K562 (cell line): ENCODE measurements around the gene OSBPL3. TPM values are rescaled to one million over a fixed set of nuclear protein-coding genes. Genes with fewer than 3 reads are reported as not detected.

Experiments used
- ATAC-seq: fragments of 200-7000 bp; cut with Tn5 transposase; 3 replicates; pipeline ENCODE4 v1.9.1; 2020; ENCODE audit warnings: moderate library complexity
- BruUV-seq: library from RNA; stranded (reverse); fragments of 400-500 nt; replicated peaks from 2 replicates; lab custom pipeline; 2021; lab: Mats Ljungman, UMichigan
- CTCF ChIA-PET: fragments of 300-600 bp; formaldehyde crosslinking; extraction: SDS; loops from one replicate; lab custom pipeline; 2021; ENCODE audit warnings: low intra/inter-chr PET ratio; lab: Yijun Ruan, JAX
- POLR2A ChIA-PET: fragments of 300-600, 350-650 bp; sonication (Branson Sonifier 250); formaldehyde crosslinking; extraction: SDS; loops from one replicate; lab custom pipeline; 2021; ENCODE audit warnings: antibody characterized with exemption, inconsistent platforms; lab: Yijun Ruan, JAX
- DNase-seq, 4 experiments: peaks; one replicate each; pipeline versions ENCODE4 v3.0.0 to v3.0.0-alpha.2; 2011 to 2018; ENCODE audit warnings: low spot score in 3 of 4, mixed read lengths in 3 of 4; ENCODE audit errors: extremely low read depth in 1 of 4
- FAIRE-seq: peaks from 2 replicates; lab custom pipeline; 2011; peaks lifted over from hg19 to GRCh38; lab: Jason Lieb, UNC
- H2AFZ ChIP-seq: 2 replicates; pipeline ENCODE4 v1.6.0; 2011; ENCODE audit warnings: low read depth, low read length, control low read depth, inconsistent platforms
- H3K27ac ChIP-seq: fragments of 200-600 bp; 3 replicates; pipeline ENCODE4 v1.8.0; 2011; ENCODE audit warnings: low read depth, mild to moderate bottlenecking, control low read depth, inconsistent platforms, low read length, moderate library complexity, mixed read lengths; ENCODE audit errors: extremely low read depth
- H3K27me3 ChIP-seq, 2 experiments: fragments of 300-600 bp in 1 of 2; 2 replicates in 1 of 2; 3 replicates in 1 of 2; pipeline versions ENCODE4 v1.6.0 to v1.8.0; 2011; ENCODE audit warnings: inconsistent platforms in 2 of 2, low read length in 2 of 2, mild to moderate bottlenecking in 1 of 2, mixed read lengths in 1 of 2, moderate library complexity in 1 of 2; ENCODE audit not compliant: control insufficient read depth in 2 of 2, insufficient read depth in 2 of 2
- H3K36me3 ChIP-seq: fragments of 300-600 bp; 3 replicates; pipeline ENCODE4 v1.8.0; 2011; ENCODE audit warnings: mild to moderate bottlenecking, low read length, inconsistent platforms; ENCODE audit not compliant: control insufficient read depth, insufficient read depth
- H3K4me1 ChIP-seq, 2 experiments: fragments of 200-600 bp in 1 of 2; replicated peaks in 1 of 2; 2 replicates in 1 of 2; 3 replicates in 1 of 2; pipeline versions ENCODE4 v1.5.1 to v1.8.0; 2011; ENCODE audit warnings: inconsistent platforms in 2 of 2, low read length in 2 of 2, mild to moderate bottlenecking in 1 of 2, mixed read lengths in 1 of 2, moderate library complexity in 1 of 2; ENCODE audit not compliant: control insufficient read depth in 2 of 2, insufficient read depth in 2 of 2
- H3K4me2 ChIP-seq: 2 replicates; pipeline ENCODE4 v1.6.1; 2011; ENCODE audit warnings: low read length, control low read depth, inconsistent platforms, mixed read lengths; ENCODE audit not compliant: insufficient read depth
- H3K4me3 ChIP-seq: fragments of 200-600 bp; sonication (generic), shearing (Covaris generic); 2 replicates; pipeline ENCODE4 v1.5.1; 2016; ENCODE audit warnings: control low read depth, inconsistent platforms
- H3K79me2 ChIP-seq: fragments of 200-600 bp; 3 replicates; pipeline ENCODE4 v1.8.0; 2011; ENCODE audit warnings: low read length, inconsistent platforms; ENCODE audit not compliant: control insufficient read depth, insufficient read depth
- H3K9ac ChIP-seq, 2 experiments: 2 replicates each; pipeline versions ENCODE4 v1.6.0 to v1.6.1; 2011; ENCODE audit warnings: low read depth in 2 of 2, low read length in 2 of 2, control low read depth in 1 of 2, inconsistent platforms in 1 of 2, mild to moderate bottlenecking in 1 of 2, mixed read lengths in 1 of 2; ENCODE audit not compliant: insufficient read depth in 1 of 2
- H3K9me1 ChIP-seq: one replicate; pipeline ENCODE4 v1.6.0; 2011; ENCODE audit warnings: inconsistent platforms, mild to moderate bottlenecking, low read length, moderate library complexity; ENCODE audit not compliant: control insufficient read depth, insufficient read depth
- H3K9me3 ChIP-seq: replicated peaks from 2 replicates; pipeline ENCODE4 v1.5.1; 2011; ENCODE audit warnings: low read depth, low read length, inconsistent platforms; ENCODE audit not compliant: control insufficient read depth, insufficient read depth
- H4K20me1 ChIP-seq: replicated peaks from 2 replicates; pipeline ENCODE4 v1.6.1; 2011; ENCODE audit warnings: low read length, inconsistent platforms, mixed read lengths; ENCODE audit not compliant: control insufficient read depth, insufficient read depth
- CBX5 ChIP-seq: IDR thresholded peaks from 2 replicates; pipeline ENCODE4 v1.6.1; 2014; ENCODE audit warnings: low read depth, borderline replicate concordance
- CSDE1 ChIP-seq, 2 experiments: fragments of 450-650 bp; IDR thresholded peaks; 2 replicates each; pipeline ENCODE4 v1.6.1; 2016; ENCODE audit warnings: mild to moderate bottlenecking in 1 of 2
- DNMT1 ChIP-seq: fragments of 450-650 bp; IDR thresholded peaks from 2 replicates; pipeline ENCODE4 v1.6.1; 2016; ENCODE audit warnings: antibody characterized with exemption, mild to moderate bottlenecking
- ELF1 ChIP-seq: fragments of 200-800 bp; sonication (Bioruptor generic); IDR thresholded peaks from 2 replicates; pipeline ENCODE4 v1.6.1; 2016; ENCODE audit warnings: missing genetic modification characterization, missing compliant biosample characterization
- FOS ChIP-seq: IDR thresholded peaks from 3 replicates; pipeline ENCODE4 v1.6.1; 2011; ENCODE audit not compliant: insufficient read length; ENCODE audit errors: extremely low read depth
- GABPB2 ChIP-seq: fragments of 250-450 bp; sonication (Bioruptor Pico); conservative IDR thresholded peaks from 2 replicates; pipeline ENCODE4 v1.5.1; 2021; ENCODE audit warnings: mild to moderate bottlenecking
- KDM5B ChIP-seq: fragments of 200-600 bp; sonication (generic); IDR thresholded peaks from 2 replicates; pipeline ENCODE4 v1.6.1; 2012; ENCODE audit warnings: low read depth, mild to moderate bottlenecking, moderate library complexity, low read length, control low read depth, inconsistent platforms; ENCODE audit not compliant: insufficient replicate concordance
- KLF6 ChIP-seq: fragments of 250-450 bp; sonication (Bioruptor Pico); IDR thresholded peaks from 2 replicates; pipeline ENCODE4 v1.4.0; 2020; ENCODE audit warnings: mild to moderate bottlenecking, moderate library complexity, borderline replicate concordance
- SAFB2 ChIP-seq: fragments of 200-400 bp; formaldehyde crosslinking; IDR thresholded peaks from 2 replicates; pipeline ENCODE4 v1.6.1; 2018; ENCODE audit warnings: borderline replicate concordance, low read length, low read depth, moderate library complexity; ENCODE audit not compliant: severe bottlenecking
- SIX5 ChIP-seq, 2 experiments: IDR thresholded peaks; 2 replicates each; pipeline ENCODE4 v1.6.1; 2011; ENCODE audit warnings: low read length in 2 of 2, borderline replicate concordance in 1 of 2, low read depth in 1 of 2, mild to moderate bottlenecking in 1 of 2, moderate library complexity in 1 of 2; ENCODE audit not compliant: insufficient read depth in 1 of 2
- SMAD3 ChIP-seq: fragments of 450-650 bp; formaldehyde crosslinking; conservative IDR thresholded peaks from 2 replicates; pipeline ENCODE4 v1.4.0; 2020; ENCODE audit warnings: mild to moderate bottlenecking
- SP2 ChIP-seq: IDR thresholded peaks from 2 replicates; pipeline ENCODE4 v1.6.1; 2011; ENCODE audit warnings: mild to moderate bottlenecking, low read depth, low read length, moderate library complexity; ENCODE audit not compliant: poor library complexity, severe bottlenecking; ENCODE audit errors: extremely low read depth
- ZFP30 ChIP-seq: fragments of 250-450 bp; sonication (Bioruptor Pico); IDR thresholded peaks from 2 replicates; pipeline ENCODE4 v1.8.0; 2022; ENCODE audit warnings: moderate library complexity, mild to moderate bottlenecking, inconsistent platforms, borderline replicate concordance
- ZNF57 ChIP-seq: fragments of 450-650 bp; formaldehyde crosslinking; IDR thresholded peaks from 2 replicates; pipeline ENCODE4 v1.4.0; 2020; ENCODE audit warnings: mild to moderate bottlenecking, moderate library complexity
- ZNF830 ChIP-seq: fragments of 250-450 bp; sonication (Bioruptor Pico); IDR thresholded peaks from 2 replicates; pipeline ENCODE4 v1.5.0; 2021; ENCODE audit warnings: mild to moderate bottlenecking
- WGBS: fragments of 100-300 bp; shearing (Covaris generic); methylation state at CpG from one replicate; pipeline ENCODE4 v1.1.6; 2016; ENCODE audit warnings: low coverage, mixed read lengths; ENCODE audit not compliant: insufficient coverage; ENCODE audit errors: missing lambda C conversion rate; 5-methylcytosine and 5-hydroxymethylcytosine counted together
- in situ Hi-C: fragments of 300-500 bp; cut with MboI; formaldehyde crosslinking; loops from 4 replicates; pipeline ENCODE4 v1.15.0; 2018; ENCODE audit warnings: inconsistent platforms, mixed read lengths
- intact Hi-C: fragments of 100-400 bp; cut with micrococcal nuclease; formaldehyde crosslinking; loops from 2 replicates; pipeline ENCODE4 v1.14.2; 2022
- polyA plus RNA-seq, 8 experiments: library from polyadenylated mRNA; depleted of rRNA in 4 of 8; stranded (reverse) in 5 of 8; unstranded in 3 of 8; fragments of >200 nt; fragmentation: Nextera tagmentation in 2 of 8; fragmentation: Illumina TruSeq in 1 of 8; extraction: Ambion mirVana in 2 of 8; extraction: Trizol in 1 of 8; gene quantifications; 2 replicates each; pipeline versions ENCODE4 v1.2.1 to v1.2.3, GENCODE V29; 2011 to 2014; ENCODE audit warnings: inconsistent platforms in 1 of 8, missing spikeins in 1 of 8
- total RNA-seq, 7 experiments: library from RNA; depleted of rRNA in 6 of 7; stranded (reverse); fragments of >200 nt in 6 of 7; fragmentation: Illumina TruSeq in 2 of 7; extraction: Trizol in 2 of 7; gene quantifications; 2 replicates each; pipeline versions ENCODE4 v1.2.1 to v1.2.3, GENCODE V29; 2011 to 2021; ENCODE audit warnings: low replicate concordance in 1 of 7
- TF ChIP-seq, protein P1 (sequence below), 2 experiments: fragments of 450-650 bp in 1 of 2; sonication (generic) in 1 of 2; formaldehyde crosslinking; conservative IDR thresholded peaks; 2 replicates each; pipeline versions ENCODE4 v1.4.0 to v1.8.1; 2020 to 2022; ENCODE audit warnings: mild to moderate bottlenecking in 1 of 2, missing genetic modification reagents in 1 of 2
- TF ChIP-seq, protein P2 (sequence below), 2 experiments: fragments of 450-650 bp; IDR thresholded peaks; 2 replicates each; pipeline ENCODE4 v1.6.1; 2016
- TF ChIP-seq, protein P3 (sequence below): fragments of 450-650 bp; IDR thresholded peaks from 2 replicates; pipeline ENCODE4 v1.6.1; 2017; ENCODE audit warnings: antibody characterized with exemption

Gene OSBPL3
- total and polyA plus RNA-seq, 9 of the 15 experiments (the other 6 are each of a cell fraction or from before 2014, with no cell fraction given) = 4.8 to 37.2 (median 26.5) TPM

DNA sequence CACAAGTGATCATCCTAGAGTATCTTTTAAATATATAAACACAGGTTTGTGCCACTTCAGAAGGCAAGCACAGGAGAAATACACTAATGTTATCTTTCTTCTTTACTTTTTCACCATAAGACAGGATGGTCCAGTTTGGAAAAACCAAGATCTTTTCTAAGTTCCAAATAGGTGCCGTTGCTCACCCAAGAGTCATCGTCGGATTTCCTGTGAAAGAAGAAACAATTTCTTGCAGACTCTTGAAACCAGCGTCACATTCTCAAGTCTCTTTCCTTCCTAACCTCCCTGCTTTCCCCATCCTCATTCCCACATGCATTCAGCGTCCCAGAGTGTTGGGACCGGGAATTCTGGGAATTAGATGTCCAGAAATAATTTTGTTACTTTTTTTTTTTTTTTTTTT, 179.9 kb downstream of the OSBPL3 start (continued):
- TF ChIP-seq GABPB2 = no peak
- TF ChIP-seq CBX5 = no peak
- no peak for TF ChIP-seq ZNF830
- TF ChIP-seq FOS = no peak

DNA sequence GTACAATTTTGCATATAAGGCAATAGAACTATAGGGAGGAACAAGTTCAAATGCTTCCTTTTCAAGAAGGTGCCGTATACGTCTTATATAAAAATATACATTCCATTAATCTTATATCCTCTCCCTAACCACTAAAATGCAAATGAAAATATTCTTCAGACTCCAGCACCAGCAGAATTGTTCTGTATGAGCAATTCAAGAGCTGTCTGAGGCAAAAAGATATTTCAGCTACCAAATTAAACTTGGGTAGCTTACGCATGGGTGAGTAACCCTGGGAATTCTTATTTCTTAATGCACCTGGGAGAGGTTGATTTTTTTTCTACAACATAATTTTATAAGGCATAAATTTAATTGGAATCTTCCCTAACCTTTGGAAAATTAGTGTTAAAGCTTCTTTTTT, 180.5 kb downstream of the OSBPL3 start:
- H3K27ac ChIP-seq = no peak overlapping the region
- BruUV-seq = no TSS peak
- intact Hi-C loops = loop anchor here (10.0 kb wide), 1 partner anchor 75 kb away; no protein-coding TSS in a partner anchor
- H3K79me2 ChIP-seq = peaks cover 3% of the 10 kb centered on the region; the same call in 1 of the 3 replicates
- in situ Hi-C loops = no loop called here
- peaks cover 41% of the 10 kb centered on the region for H3K36me3 ChIP-seq
- H3K9me3 ChIP-seq = peaks cover 2% of the 10 kb centered on the region; the same call in 1 of the 2 replicates
- H3K4me1 ChIP-seq = peaks cover 7 to 17% of the 10 kb centered on the region in 2 experiments; a peak in 4 of 5 replicates
- H4K20me1 ChIP-seq = no peaks in the 10 kb centered on the region
- H3K4me3 ChIP-seq = no peak overlapping the region
- no peak overlapping the region for H3K4me2 ChIP-seq
- no peaks in the 10 kb centered on the region for H3K27me3 ChIP-seq
- H2AFZ ChIP-seq = no peak overlapping the region
- POLR2A ChIA-PET = interaction anchor here (0.7 to 0.8 kb wide), 2 partner anchors 21 to 22 kb away, joined by 3 read pairs; no protein-coding TSS in a partner anchor
- no peak overlapping the region for H3K9ac ChIP-seq
- FAIRE-seq (no peak), DNase-seq (no peak), ATAC-seq (no peak)
- 100% methylated on average over 3 of the region's 3 CpGs for WGBS
- H3K9me1 ChIP-seq = no peaks in the 10 kb centered on the region
- CTCF ChIA-PET = no interaction called here
- no peak for TF ChIP-seq ZNF830
- TF ChIP-seq, protein P1, sequence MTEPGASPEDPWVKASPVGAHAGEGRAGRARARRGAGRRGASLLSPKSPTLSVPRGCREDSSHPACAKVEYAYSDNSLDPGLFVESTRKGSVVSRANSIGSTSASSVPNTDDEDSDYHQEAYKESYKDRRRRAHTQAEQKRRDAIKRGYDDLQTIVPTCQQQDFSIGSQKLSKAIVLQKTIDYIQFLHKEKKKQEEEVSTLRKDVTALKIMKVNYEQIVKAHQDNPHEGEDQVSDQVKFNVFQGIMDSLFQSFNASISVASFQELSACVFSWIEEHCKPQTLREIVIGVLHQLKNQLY (CRISPR knock-in tag; conservative IDR thresholded peaks at IDR 0.05) = no peak
- TF ChIP-seq SIX5 (IDR thresholded peaks at IDR 0.05; ENCODE audit: borderline replicate concordance in 1 of 2, insufficient read depth in 1 of 2, low read depth in 1 of 2, low read length in 2 of 2) = no peak
- TF ChIP-seq ZNF57 (CRISPR knock-in tag) = no peak
- TF ChIP-seq CSDE1 (IDR thresholded peaks at IDR 0.05) = no peak
- no peak for TF ChIP-seq DNMT1
- no peak for TF ChIP-seq SAFB2
- TF ChIP-seq SMAD3 = no peak
- no peak for TF ChIP-seq KLF6 (CRISPR knock-in tag)
- TF ChIP-seq, protein P2, sequence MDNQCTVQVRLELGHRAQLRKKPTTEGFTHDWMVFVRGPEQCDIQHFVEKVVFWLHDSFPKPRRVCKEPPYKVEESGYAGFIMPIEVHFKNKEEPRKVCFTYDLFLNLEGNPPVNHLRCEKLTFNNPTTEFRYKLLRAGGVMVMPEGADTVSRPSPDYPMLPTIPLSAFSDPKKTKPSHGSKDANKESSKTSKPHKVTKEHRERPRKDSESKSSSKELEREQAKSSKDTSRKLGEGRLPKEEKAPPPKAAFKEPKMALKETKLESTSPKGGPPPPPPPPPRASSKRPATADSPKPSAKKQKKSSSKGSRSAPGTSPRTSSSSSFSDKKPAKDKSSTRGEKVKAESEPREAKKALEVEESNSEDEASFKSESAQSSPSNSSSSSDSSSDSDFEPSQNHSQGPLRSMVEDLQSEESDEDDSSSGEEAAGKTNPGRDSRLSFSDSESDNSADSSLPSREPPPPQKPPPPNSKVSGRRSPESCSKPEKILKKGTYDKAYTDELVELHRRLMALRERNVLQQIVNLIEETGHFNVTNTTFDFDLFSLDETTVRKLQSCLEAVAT (IDR thresholded peaks at IDR 0.05) = no peak
- TF ChIP-seq ZFP30 (CRISPR knock-in tag) = no peak
- TF ChIP-seq ELF1 = no peak
- no peak for TF ChIP-seq SP2
- TF ChIP-seq KDM5B = no peak
- TF ChIP-seq, protein P3, sequence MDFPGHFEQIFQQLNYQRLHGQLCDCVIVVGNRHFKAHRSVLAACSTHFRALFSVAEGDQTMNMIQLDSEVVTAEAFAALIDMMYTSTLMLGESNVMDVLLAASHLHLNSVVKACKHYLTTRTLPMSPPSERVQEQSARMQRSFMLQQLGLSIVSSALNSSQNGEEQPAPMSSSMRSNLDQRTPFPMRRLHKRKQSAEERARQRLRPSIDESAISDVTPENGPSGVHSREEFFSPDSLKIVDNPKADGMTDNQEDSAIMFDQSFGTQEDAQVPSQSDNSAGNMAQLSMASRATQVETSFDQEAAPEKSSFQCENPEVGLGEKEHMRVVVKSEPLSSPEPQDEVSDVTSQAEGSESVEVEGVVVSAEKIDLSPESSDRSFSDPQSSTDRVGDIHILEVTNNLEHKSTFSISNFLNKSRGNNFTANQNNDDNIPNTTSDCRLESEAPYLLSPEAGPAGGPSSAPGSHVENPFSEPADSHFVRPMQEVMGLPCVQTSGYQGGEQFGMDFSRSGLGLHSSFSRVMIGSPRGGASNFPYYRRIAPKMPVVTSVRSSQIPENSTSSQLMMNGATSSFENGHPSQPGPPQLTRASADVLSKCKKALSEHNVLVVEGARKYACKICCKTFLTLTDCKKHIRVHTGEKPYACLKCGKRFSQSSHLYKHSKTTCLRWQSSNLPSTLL = no peak
